Measurements from ENCODE around the gene SPTY2D1.

- TF ChIP-seq CTCF (IDR thresholded peaks at IDR 0.05; ENCODE audit: low read depth, low read length), result no peak
- no peak for TF ChIP-seq EZH2phosphoT487 (IDR thresholded peaks at IDR 0.05; ENCODE audit: low read depth)
Observed at GRCh38 chr11:18617688-18618341, 16.3 kb downstream of the SPTY2D1 start.

Data from OCI-LY3 (cell line).